ENCODE data around the gene KCNQ2.

KCNQ2 gene

GRCh38 chr20:63393566-63393965, 78.9 kb downstream of the KCNQ2 start:
- H3K4me3 ChIP-seq (replicated peaks; ENCODE audit: insufficient read depth, low read length), result no peak overlapping the region
- DNase-seq (ENCODE audit: low read depth in 1 of 2, low spot score in 1 of 2), result no peak
- no peak overlapping the region for H3K27ac ChIP-seq (replicated peaks)
- TF ChIP-seq CTCF (IDR thresholded peaks at IDR 0.05; ENCODE audit: insufficient read depth, low read length) (no peak), POLR2AphosphoS5 (IDR thresholded peaks at IDR 0.05; ENCODE audit: low read depth) (no peak), GABPA (IDR thresholded peaks at IDR 0.05; ENCODE audit: low read depth) (no peak), SPI1 (IDR thresholded peaks at IDR 0.05; ENCODE audit: borderline replicate concordance, low read depth) (no peak)
- TF ChIP-seq, protein P1, sequence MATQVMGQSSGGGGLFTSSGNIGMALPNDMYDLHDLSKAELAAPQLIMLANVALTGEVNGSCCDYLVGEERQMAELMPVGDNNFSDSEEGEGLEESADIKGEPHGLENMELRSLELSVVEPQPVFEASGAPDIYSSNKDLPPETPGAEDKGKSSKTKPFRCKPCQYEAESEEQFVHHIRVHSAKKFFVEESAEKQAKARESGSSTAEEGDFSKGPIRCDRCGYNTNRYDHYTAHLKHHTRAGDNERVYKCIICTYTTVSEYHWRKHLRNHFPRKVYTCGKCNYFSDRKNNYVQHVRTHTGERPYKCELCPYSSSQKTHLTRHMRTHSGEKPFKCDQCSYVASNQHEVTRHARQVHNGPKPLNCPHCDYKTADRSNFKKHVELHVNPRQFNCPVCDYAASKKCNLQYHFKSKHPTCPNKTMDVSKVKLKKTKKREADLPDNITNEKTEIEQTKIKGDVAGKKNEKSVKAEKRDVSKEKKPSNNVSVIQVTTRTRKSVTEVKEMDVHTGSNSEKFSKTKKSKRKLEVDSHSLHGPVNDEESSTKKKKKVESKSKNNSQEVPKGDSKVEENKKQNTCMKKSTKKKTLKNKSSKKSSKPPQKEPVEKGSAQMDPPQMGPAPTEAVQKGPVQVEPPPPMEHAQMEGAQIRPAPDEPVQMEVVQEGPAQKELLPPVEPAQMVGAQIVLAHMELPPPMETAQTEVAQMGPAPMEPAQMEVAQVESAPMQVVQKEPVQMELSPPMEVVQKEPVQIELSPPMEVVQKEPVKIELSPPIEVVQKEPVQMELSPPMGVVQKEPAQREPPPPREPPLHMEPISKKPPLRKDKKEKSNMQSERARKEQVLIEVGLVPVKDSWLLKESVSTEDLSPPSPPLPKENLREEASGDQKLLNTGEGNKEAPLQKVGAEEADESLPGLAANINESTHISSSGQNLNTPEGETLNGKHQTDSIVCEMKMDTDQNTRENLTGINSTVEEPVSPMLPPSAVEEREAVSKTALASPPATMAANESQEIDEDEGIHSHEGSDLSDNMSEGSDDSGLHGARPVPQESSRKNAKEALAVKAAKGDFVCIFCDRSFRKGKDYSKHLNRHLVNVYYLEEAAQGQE (IDR thresholded peaks at IDR 0.05; ENCODE audit: insufficient replicate concordance, low read depth), result no peak
- no peaks in the 10 kb centered on the region for H3K27me3 ChIP-seq (ENCODE audit: insufficient read depth, poor library complexity, severe bottlenecking)

GRCh38 chr20:63392465-63393365, 79.7 kb downstream of the KCNQ2 start:
- H3K4me3 ChIP-seq (replicated peaks; ENCODE audit: insufficient read depth, low read length), result no peak overlapping the region
- TF ChIP-seq POLR2AphosphoS5 (IDR thresholded peaks at IDR 0.05; ENCODE audit: low read depth) (no peak), SPI1 (IDR thresholded peaks at IDR 0.05; ENCODE audit: borderline replicate concordance, low read depth) (no peak), GABPA (IDR thresholded peaks at IDR 0.05; ENCODE audit: low read depth) (no peak), CTCF (IDR thresholded peaks at IDR 0.05; ENCODE audit: insufficient read depth, low read length) (no peak)
- TF ChIP-seq, protein P1 (IDR thresholded peaks at IDR 0.05; ENCODE audit: insufficient replicate concordance, low read depth), result no peak
- no peaks in the 10 kb centered on the region for H3K27me3 ChIP-seq (ENCODE audit: insufficient read depth, poor library complexity, severe bottlenecking)
- no peak overlapping the region for H3K27ac ChIP-seq (replicated peaks)
- no peak for DNase-seq (ENCODE audit: low read depth in 1 of 2, low spot score in 1 of 2)

DNA sequence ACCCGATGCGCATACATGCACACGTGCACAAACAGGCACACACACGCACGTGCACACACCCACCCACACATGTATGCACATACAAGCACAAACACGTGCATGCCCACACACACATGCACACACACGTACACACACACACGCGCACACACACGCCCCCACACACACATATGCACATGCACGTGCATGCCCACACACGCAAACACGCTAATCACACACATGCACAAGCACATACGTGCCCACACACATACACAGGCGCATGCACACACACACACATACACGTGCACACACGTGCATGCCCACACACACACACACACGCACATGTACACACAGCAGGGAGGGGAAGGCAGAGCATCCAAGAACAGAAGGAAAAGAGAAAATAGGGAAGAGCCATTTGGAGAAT, 84.5 kb downstream of the KCNQ2 start:
- Histone ChIP-seq H3K4me3 (replicated peaks; ENCODE audit: insufficient read depth, low read length) (no peak overlapping the region), H3K27ac (replicated peaks) (no peak overlapping the region), H3K27me3 (ENCODE audit: insufficient read depth, poor library complexity, severe bottlenecking) (no peaks in the 10 kb centered on the region)
- TF ChIP-seq, protein P1 (IDR thresholded peaks at IDR 0.05; ENCODE audit: insufficient replicate concordance, low read depth), result no peak
- TF ChIP-seq CTCF (IDR thresholded peaks at IDR 0.05; ENCODE audit: insufficient read depth, low read length), result no peak
- TF ChIP-seq POLR2AphosphoS5 (IDR thresholded peaks at IDR 0.05; ENCODE audit: low read depth), result no peak
- TF ChIP-seq SPI1 (IDR thresholded peaks at IDR 0.05; ENCODE audit: borderline replicate concordance, low read depth), result no peak
- TF ChIP-seq GABPA (IDR thresholded peaks at IDR 0.05; ENCODE audit: low read depth), result no peak
- DNase-seq (ENCODE audit: low read depth in 1 of 2, low spot score in 1 of 2), result no peak

Data from HL-60 (cell line).